ENCODE measurements around the gene SSX2.
"Not testable (repeated sequence)": the region's sequence is repeated elsewhere in the genome, so short reads cannot be mapped to it uniquely, and the experiment has no call there.

SSX2 gene, protein sequence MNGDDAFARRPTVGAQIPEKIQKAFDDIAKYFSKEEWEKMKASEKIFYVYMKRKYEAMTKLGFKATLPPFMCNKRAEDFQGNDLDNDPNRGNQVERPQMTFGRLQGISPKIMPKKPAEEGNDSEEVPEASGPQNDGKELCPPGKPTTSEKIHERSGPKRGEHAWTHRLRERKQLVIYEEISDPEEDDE

DNA sequence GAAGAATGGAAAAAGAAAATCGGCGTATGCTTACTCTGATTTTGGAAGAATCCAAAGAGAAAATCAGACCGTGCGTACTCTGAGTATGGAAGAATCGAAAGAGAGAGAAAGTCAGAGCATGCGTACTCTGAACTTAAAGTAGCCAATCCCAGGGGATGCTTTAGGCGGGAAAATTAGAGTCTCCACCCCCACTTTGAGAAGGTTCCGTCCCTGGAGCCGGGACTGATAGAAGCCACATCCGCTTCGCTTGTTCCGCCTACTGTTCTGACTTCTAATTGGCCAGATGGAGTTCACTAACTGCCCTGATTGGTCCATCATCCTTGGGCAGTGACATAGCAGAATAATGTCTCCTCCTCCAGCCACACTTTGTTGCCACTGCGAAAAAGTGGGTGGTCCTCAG, at the start of gene SSX2:
Gene SSX2 (minus strand): TSS at position 101 of the 400 bp plus-strand sequence. CDS start 1,429 bp downstream, outside the sequence.
- DNase-seq, result not testable (repeated sequence)

DNA sequence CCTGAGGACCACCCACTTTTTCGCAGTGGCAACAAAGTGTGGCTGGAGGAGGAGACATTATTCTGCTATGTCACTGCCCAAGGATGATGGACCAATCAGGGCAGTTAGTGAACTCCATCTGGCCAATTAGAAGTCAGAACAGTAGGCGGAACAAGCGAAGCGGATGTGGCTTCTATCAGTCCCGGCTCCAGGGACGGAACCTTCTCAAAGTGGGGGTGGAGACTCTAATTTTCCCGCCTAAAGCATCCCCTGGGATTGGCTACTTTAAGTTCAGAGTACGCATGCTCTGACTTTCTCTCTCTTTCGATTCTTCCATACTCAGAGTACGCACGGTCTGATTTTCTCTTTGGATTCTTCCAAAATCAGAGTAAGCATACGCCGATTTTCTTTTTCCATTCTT, 44.0 kb upstream of the SSX2 start, which contains the start of gene SSX2B:
Gene SSX2B (plus strand): TSS at position 301 of the 400 bp plus-strand sequence. CDS start 1,429 bp downstream, outside the sequence.
- DNase-seq, result not testable (repeated sequence)

DNA sequence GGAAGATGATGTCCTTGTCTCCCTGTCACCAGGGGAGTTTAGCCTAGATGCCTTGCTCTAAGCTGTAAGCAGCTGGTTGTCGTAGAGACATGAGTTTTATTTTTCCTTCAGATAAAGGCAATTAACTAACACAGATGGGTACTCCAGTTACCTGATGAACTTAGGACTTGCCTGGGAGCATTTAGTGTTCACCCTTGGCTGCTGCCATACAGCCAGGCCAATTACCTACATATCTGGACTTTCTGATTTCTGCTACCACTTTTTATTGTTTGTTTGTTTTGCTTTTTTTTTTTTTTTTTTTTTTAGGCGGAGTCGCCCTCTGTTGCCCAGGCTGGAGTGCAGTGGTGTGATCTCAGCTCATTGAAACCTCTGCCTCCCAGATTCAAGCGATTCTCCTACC, 14.9 kb downstream of the SSX2 start:
- not testable (repeated sequence) for DNase-seq

DNA sequence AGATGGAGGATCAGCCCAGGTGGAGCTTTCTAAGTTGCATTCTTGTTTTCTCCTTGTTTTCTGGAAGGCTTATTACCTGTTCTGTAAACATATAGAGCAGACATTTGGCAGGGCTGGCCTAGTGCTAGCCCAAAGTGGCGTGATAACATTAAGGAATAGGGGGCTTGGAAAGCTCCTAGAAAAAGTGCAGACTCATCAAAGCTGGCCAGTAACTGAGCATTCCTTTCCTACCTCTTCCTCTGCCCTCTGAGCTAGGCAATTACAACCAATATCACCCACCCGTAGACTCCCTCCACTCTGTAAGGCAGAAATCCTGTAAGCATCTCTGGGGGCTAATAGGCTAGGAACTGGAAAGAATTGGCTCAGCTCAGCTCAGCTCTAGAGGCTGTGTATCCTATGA, 44.8 kb downstream of the SSX2 start:
- not testable (repeated sequence) for DNase-seq

DNA sequence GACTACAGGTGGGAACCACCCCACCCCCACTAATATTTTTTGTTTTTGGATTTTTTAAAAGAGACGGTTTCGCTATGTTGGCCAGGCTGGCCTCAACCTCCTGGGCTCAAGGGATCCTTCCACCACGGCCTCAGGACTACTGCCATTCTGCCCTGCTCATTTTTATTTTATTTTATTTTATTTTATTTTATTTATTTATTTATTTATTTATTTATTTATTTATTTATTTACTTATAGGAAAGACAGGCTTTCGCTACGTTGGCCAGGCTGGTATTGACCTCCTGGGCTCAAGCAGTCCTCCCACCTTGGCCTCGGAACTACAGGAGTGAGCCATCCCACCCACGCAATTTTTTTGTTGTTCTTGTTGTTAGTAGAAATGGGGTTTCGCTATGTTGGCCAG, 51.5 kb downstream of the SSX2 start:
- DNase-seq, result not testable (repeated sequence)

DNA sequence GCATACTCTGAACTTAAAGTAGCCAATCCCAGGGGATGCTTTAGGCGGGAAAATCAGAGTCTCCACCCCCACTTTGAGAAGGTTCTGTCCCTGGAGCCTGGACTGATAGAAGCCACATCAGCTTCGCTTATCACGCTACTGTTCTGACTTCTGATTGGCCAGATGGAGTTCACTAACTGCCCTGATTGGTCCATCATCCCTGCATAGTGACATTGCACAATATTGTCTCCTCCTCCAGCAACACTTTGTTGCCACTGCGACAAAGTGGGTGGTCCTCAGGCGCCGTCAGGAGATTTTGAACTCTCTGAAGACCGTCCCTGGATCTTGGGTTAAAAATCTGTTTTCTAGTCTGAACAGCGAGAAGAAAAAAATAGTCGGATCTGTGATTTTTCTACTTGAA, 52.2 kb downstream of the SSX2 start, which contains the start of gene SSX7:
Gene SSX7 (minus strand): TSS at position 101 of the 400 bp plus-strand sequence. CDS start 1,428 bp downstream, outside the sequence.
- not testable (repeated sequence) for DNase-seq

DNA sequence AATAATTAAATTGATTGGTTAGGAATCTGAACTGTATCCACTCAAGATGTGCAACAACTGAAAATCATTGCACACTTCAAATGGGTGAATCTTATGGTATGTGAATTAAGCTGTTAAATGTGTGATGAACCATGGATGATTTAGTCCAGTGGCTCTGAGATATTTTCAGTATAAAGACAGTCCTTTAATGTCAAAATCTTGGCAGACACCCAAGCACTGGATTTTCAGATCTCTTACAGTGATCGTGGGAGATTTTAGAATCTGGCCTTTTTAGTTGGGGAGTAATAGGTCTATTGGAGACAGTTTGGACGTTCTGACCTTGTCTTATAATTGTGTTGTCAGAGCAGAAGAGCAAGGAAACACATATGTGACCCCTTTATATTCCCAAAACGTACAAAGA, 56.3 kb downstream of the SSX2 start:
- DNase-seq, result not testable (repeated sequence)

DNA sequence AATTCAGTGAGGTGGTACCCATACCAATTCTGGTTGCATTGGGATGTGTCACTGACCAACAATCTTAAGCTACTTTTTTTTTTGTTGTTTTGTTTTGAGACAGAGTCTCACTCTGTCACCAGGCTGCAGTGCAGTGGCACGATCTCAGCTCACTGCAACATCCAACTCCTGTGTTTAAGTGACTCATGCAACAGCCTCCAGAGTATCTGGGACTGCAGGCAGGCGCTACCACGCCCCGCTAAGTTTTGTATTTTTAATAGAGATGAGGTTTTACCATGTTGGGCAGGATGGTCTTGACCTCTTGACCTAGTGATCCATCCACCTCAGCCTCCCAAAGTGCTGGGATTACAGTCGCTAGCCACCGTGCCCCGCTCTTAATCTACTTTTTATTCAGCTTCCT, 58.0 kb downstream of the SSX2 start:
- not testable (repeated sequence) for DNase-seq
